Glomerular visceral epithelial cell (primary cell): Measurements from ENCODE around the gene PRKAR1A.

Experiments used
- DNase-seq: peaks from one replicate; pipeline ENCODE4 v3.0.0-alpha.2; 2016; ENCODE audit errors: extremely low spot score

The PRKAR1A gene

DNA sequence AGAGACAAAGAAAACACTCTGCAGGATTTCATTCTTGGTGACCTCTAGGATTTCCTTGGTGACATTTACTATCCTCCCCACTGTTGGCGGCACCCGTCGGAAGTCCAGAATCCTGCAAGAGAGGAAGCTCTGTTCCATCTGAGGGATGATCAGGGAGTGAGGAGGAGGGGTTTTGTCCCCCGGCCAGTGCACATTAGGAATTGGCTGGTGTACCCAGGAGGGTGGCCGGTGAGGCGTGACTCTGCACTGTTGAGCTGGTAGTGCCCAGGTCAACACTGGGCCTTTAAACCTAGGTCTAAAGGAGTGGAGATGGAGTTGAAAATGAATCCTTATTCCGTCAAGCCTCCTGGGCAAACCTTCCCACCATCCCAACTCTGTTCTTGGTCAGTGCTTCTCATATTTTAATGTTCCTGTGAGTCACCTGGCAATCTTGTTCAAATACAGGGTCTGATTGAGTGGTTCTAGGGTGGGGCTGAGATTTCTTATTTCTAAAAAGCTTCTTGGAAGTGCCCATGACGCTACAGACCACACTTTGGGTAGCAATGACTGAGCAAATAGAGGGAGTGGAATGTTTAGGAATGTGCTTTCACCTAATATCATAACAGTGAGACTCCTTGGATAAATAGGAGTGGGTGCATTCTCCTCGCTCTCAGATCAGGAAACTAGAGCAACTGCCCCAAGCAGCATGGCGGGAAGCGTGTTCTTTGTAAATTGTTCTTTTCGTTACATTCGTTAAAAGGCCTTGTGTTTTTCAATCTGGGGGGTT lies 30.7 kb downstream of the PRKAR1A start:
- no peak for DNase-seq

GRCh38 chr17:68544111-68544915 lies 32.1 kb downstream of the PRKAR1A start:
- no peak for DNase-seq

GRCh38 chr17:68556551-68556950 lies 44.3 kb downstream of the PRKAR1A start:
- no peak for DNase-seq

- no peak for DNase-seq
Measured at GRCh38 chr17:68559316-68559715, 47.1 kb downstream of the PRKAR1A start.

- no peak for DNase-seq
Measured at GRCh38 chr17:68560966-68561720, 48.9 kb downstream of the PRKAR1A start.

- no peak for DNase-seq
Measured at GRCh38 chr17:68562736-68563135, 50.5 kb downstream of the PRKAR1A start.

DNA sequence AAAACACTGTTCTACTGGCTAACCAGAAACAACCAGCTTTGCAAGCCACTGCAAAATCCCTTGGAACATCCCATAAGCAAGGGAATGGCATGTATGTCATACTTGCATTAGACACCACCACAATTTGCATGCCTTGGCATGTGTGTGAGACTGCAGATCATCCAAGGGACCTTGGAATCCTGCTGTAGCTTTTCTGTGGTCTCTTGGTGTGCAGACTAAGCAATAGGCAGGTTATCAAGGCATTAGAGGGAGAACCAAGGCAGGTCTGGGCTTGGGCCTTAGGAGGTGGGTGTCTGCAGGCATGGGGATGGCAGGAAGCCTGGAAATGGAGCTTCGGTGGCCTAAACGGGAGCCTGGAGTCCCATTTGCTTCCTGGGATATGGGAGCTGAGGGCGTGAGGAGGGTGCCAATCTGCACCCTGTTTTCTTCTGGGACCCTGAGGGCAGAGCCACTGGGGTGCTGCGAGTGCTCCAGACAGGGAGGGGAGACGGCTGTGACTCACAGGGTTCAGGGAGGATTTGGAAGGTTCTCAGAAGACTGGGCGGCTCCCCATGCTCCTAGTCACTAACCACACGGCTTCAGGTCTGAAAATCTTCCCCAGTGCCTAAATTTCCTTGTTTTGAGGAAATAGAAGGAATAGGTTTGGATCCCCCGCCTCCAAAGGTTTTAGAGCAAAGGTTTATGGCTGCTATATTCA lies 52.3 kb downstream of the PRKAR1A start:
- DNase-seq = no peak

GRCh38 chr17:68565661-68566441 lies 53.6 kb downstream of the PRKAR1A start:
- DNase-seq = no peak

GRCh38 chr17:68566442-68566738 lies 54.2 kb downstream of the PRKAR1A start:
- DNase-seq = no peak

DNA sequence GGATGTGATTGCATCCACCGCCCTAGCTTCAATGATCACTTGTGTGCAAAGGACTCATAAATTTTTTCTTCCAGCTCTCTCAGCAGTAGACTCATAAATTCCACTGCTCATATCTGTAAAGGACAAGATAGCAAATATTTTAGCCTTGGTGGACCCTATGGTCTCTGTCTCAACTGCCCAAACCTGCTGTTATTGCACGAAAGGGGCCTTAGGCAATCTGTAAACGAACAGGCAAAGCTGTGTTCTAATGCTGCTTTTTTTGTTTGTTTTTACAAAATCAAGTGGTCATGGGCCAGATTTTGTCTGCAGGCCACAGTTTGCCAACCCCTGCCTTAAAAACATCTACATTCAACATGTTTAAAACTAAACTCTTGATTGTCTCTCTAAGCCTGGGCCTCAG lies 54.8 kb downstream of the PRKAR1A start:
- DNase-seq = no peak

DNA sequence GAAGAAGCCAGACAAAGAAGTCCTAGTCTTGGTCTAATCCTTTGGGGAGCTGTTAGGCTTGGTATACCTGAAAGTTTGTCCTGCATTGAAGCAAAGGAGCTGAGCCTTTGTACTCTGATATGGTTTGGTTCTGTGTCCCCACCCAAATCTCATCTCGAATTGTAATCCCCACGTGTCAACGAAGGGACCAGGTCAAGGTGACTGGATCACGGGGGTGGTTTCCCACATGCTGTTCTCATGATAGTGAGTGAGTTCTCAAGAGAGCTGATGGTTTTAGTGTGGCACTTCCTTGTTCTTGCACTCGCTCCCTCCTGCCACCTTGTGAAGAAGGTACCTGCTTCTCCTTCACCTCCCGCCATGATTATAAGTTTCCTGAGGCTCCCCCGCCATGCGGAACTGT lies 55.4 kb downstream of the PRKAR1A start:
- DNase-seq = no peak

GRCh38 chr17:68568581-68568980 lies 56.4 kb downstream of the PRKAR1A start:
- no peak for DNase-seq

DNA sequence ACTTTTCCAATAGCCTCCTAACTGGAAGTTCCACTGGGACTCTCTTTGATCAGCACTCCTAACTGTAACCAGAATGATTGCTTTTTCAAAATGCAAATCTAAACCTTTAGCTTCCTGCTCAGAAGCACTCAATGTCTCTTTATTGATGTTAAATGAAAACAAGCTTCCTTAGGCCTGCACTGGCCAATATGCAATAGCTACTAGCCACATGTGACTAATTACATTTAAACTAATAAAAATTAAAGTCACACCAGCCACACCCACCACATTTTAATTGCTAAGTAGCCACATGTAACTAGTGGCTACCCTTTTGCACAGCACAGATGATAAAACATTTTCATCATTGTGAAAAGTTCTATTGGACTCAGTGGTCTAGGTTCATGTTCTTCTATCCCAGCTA lies 57.1 kb downstream of the PRKAR1A start:
- no peak for DNase-seq

DNA sequence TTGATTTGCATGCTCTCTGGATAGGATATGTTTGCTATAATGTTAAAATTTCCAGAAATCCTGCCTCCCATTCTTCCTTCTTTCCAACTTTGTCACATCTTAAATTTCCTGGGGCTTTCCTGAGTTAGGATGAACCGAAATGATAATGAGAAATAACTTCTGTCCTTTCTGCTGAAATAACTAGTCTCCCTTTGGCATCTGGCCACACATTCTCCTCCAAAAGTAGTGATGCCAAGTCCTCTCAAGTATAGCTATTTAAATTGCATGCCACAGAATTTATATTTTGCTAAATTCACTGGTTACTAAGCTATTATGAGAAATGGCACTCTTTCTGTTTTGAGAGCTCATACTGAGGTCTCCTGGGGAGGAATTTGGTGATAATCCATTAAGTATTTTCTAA lies 58.3 kb downstream of the PRKAR1A start:
- no peak for DNase-seq

GRCh38 chr17:68572138-68572842 lies 60.1 kb downstream of the PRKAR1A start:
- DNase-seq = no peak

GRCh38 chr17:68573338-68573737 lies 61.1 kb downstream of the PRKAR1A start:
- no peak for DNase-seq

- DNase-seq = no peak
Measured at GRCh38 chr17:68576137-68576536, 63.9 kb downstream of the PRKAR1A start.

GRCh38 chr17:68576811-68577496 lies 64.7 kb downstream of the PRKAR1A start:
- DNase-seq = no peak

- no peak for DNase-seq
Measured at GRCh38 chr17:68577497-68577821, 65.2 kb downstream of the PRKAR1A start.

- DNase-seq = no peak
Measured at GRCh38 chr17:68578236-68578635, 66.0 kb downstream of the PRKAR1A start.
